ENCODE measurements around the gene GPATCH8.

GRCh38 chr17:44543905-44544523 lies 40.8 kb upstream of the GPATCH8 start:
- TF ChIP-seq CTCF (conservative IDR thresholded peaks at IDR 0.05 in 1 of 2, IDR thresholded peaks at IDR 0.05 in 1 of 2; ENCODE audit: extremely low read depth in 1 of 2, insufficient read depth in 1 of 2, low read depth in 1 of 2, low read length in 2 of 2) (no peak), EZH2 (IDR thresholded peaks at IDR 0.05; ENCODE audit: borderline replicate concordance, low read length) (no peak)

All from mammary epithelial cell (primary cell).